NB4 (cell line): ENCODE results near the gene AMPH.

ENCODE experiments used
- POLR2A ChIP-seq: IDR thresholded peaks from 2 replicates; pipeline ENCODE4 v1.6.1; 2011; ENCODE audit warnings: mild to moderate bottlenecking; ENCODE audit not compliant: insufficient read length; ENCODE audit errors: extremely low read depth
- TF ChIP-seq, protein P1 (sequence below): IDR thresholded peaks from one replicate; pipeline ENCODE4 v1.5.1; 2012; ENCODE audit warnings: low read depth, low read length

- no peak for TF ChIP-seq POLR2A
- TF ChIP-seq, protein P1, sequence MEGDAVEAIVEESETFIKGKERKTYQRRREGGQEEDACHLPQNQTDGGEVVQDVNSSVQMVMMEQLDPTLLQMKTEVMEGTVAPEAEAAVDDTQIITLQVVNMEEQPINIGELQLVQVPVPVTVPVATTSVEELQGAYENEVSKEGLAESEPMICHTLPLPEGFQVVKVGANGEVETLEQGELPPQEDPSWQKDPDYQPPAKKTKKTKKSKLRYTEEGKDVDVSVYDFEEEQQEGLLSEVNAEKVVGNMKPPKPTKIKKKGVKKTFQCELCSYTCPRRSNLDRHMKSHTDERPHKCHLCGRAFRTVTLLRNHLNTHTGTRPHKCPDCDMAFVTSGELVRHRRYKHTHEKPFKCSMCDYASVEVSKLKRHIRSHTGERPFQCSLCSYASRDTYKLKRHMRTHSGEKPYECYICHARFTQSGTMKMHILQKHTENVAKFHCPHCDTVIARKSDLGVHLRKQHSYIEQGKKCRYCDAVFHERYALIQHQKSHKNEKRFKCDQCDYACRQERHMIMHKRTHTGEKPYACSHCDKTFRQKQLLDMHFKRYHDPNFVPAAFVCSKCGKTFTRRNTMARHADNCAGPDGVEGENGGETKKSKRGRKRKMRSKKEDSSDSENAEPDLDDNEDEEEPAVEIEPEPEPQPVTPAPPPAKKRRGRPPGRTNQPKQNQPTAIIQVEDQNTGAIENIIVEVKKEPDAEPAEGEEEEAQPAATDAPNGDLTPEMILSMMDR, result no peak
Observed at GRCh38 chr7:38413784-38414183, 217.4 kb downstream of the AMPH start.
